ENCODE measurements around the gene P4HA1.
A peak's percentile ranks its signal among the peaks of the same experiment; 100 is the strongest.

Gene P4HA1

GRCh38 chr10:73093922-73094850 lies 2.5 kb downstream of the P4HA1 start:
- peak in 1 of 3 experiments; percentile 23 for DNase-seq

GRCh38 chr10:73092830-73093229 lies 3.8 kb downstream of the P4HA1 start:
- no peak for DNase-seq

GRCh38 chr10:73088304-73088703 lies 8.4 kb downstream of the P4HA1 start:
- DNase-seq, result no peak

- no peak for DNase-seq
These were observed 9.8 kb downstream of the P4HA1 start for GRCh38 chr10:73086816-73087215.

- DNase-seq, result no peak
These were observed 12.5 kb downstream of the P4HA1 start for GRCh38 chr10:73084209-73084608.

- no peak for DNase-seq
These were observed 13.4 kb downstream of the P4HA1 start for GRCh38 chr10:73083221-73083620.

- no peak for DNase-seq
These were observed 16.7 kb downstream of the P4HA1 start for GRCh38 chr10:73079779-73080541.

GRCh38 chr10:73076360-73077183 lies 20.1 kb downstream of the P4HA1 start:
- no peak for DNase-seq

- no peak for DNase-seq
These were observed 20.8 kb downstream of the P4HA1 start for GRCh38 chr10:73075829-73076228.

GRCh38 chr10:73073627-73074026 lies 23.0 kb downstream of the P4HA1 start:
- no peak for DNase-seq

- DNase-seq, result no peak
These were observed 31.2 kb downstream of the P4HA1 start for GRCh38 chr10:73065441-73065840.

GRCh38 chr10:73061743-73062142 lies 34.9 kb downstream of the P4HA1 start:
- no peak for DNase-seq

GRCh38 chr10:73060738-73061635 lies 35.7 kb downstream of the P4HA1 start:
- DNase-seq, result peak in 2 of 3 experiments; percentile 43 to 45

- DNase-seq, result no peak
These were observed 36.5 kb downstream of the P4HA1 start for GRCh38 chr10:73060173-73060572.

GRCh38 chr10:73058057-73058591 lies 38.5 kb downstream of the P4HA1 start:
- DNase-seq, result no peak

- no peak for DNase-seq
These were observed 42.4 kb downstream of the P4HA1 start for GRCh38 chr10:73054286-73054685.

GRCh38 chr10:73053275-73053674 lies 43.4 kb downstream of the P4HA1 start:
- DNase-seq, result no peak

GRCh38 chr10:73044378-73045285 lies 52.0 kb downstream of the P4HA1 start:
- no peak for DNase-seq

- no peak for DNase-seq
These were observed 52.8 kb downstream of the P4HA1 start for GRCh38 chr10:73043766-73044377.

GRCh38 chr10:73043319-73043718 lies 53.3 kb downstream of the P4HA1 start:
- no peak for DNase-seq

Measured in NCI-H1417 (cell line).